Activated CD8-positive, alpha-beta memory T cell treated with anti-CD3 and anti-CD28 coated beads, Interleukin-2, amount 50 U/mL, for 4 hours (primary cell): ENCODE results near the gene CBR3.
"Not testable (repeated sequence)": the region's sequence is repeated elsewhere in the genome, so short reads cannot be mapped to it uniquely, and the experiment has no call there.

Experiments used
- DNase-seq: peaks from one replicate; pipeline ENCODE4 v3.0.0-alpha.2; 2020

The CBR3 gene

GRCh38 chr21:36134803-36135390 is at the start of gene CBR3:
TSS of gene CBR3 (plus strand) at chr21:36135079. CDS start at chr21:36135193, 114 bp downstream.
- DNase-seq: peak; percentile 45

GRCh38 chr21:36087362-36088138 is 47.3 kb upstream of the CBR3 start:
- no peak for DNase-seq

- DNase-seq: no peak
These were observed 44.9 kb upstream of the CBR3 start for GRCh38 chr21:36089946-36090345.

GRCh38 chr21:36092681-36093080 is 42.2 kb upstream of the CBR3 start:
- DNase-seq: no peak

- no peak for DNase-seq
These were observed 41.4 kb upstream of the CBR3 start for GRCh38 chr21:36093512-36093911.

GRCh38 chr21:36096398-36097290 is 38.2 kb upstream of the CBR3 start:
- no peak for DNase-seq

- DNase-seq: no peak
These were observed 37.3 kb upstream of the CBR3 start for GRCh38 chr21:36097427-36098181.

GRCh38 chr21:36098182-36098532 is 36.7 kb upstream of the CBR3 start:
- DNase-seq: no peak

- DNase-seq: no peak
These were observed 35.9 kb upstream of the CBR3 start for GRCh38 chr21:36099000-36099399.

- DNase-seq: not testable (repeated sequence)
These were observed 35.1 kb upstream of the CBR3 start for GRCh38 chr21:36099695-36100211.

GRCh38 chr21:36100971-36101641 is 33.8 kb upstream of the CBR3 start:
- no peak for DNase-seq

GRCh38 chr21:36103434-36103833 is 31.4 kb upstream of the CBR3 start:
- DNase-seq: no peak

- DNase-seq: peak; percentile 69
These were observed 30.3 kb upstream of the CBR3 start for GRCh38 chr21:36104317-36105300.

GRCh38 chr21:36105327-36105842 is 29.5 kb upstream of the CBR3 start:
- DNase-seq: no peak

GRCh38 chr21:36109868-36110267 is 25.0 kb upstream of the CBR3 start:
- no peak for DNase-seq

GRCh38 chr21:36111238-36111637 is 23.6 kb upstream of the CBR3 start:
- DNase-seq: no peak

- no peak for DNase-seq
These were observed 21.0 kb upstream of the CBR3 start for GRCh38 chr21:36113647-36114428.

- no peak for DNase-seq
These were observed 19.6 kb upstream of the CBR3 start for GRCh38 chr21:36115138-36115730.

- DNase-seq: no peak
These were observed 17.6 kb upstream of the CBR3 start for GRCh38 chr21:36117286-36117741.
